HUES6 (cell line): Measurements from ENCODE around the gene RANGAP1.

Source experiments
- H3K27ac ChIP-seq: 2 replicates; pipeline ENCODE4 v1.7.0; 2013; ENCODE audit warnings: low read depth, mild to moderate bottlenecking, low read length, inconsistent platforms
- H3K27me3 ChIP-seq: 2 replicates; pipeline ENCODE4 v1.6.1; 2013; ENCODE audit warnings: low read length; ENCODE audit not compliant: control insufficient read depth, insufficient read depth
- H3K36me3 ChIP-seq: 2 replicates; pipeline ENCODE4 v1.6.1; 2013; ENCODE audit warnings: low read length; ENCODE audit not compliant: control insufficient read depth, insufficient read depth
- H3K4me1 ChIP-seq: 2 replicates; pipeline ENCODE4 v1.6.1; 2013; ENCODE audit warnings: low read length; ENCODE audit not compliant: control insufficient read depth, insufficient read depth
- H3K4me3 ChIP-seq: 2 replicates; pipeline ENCODE4 v1.5.1; 2013; ENCODE audit warnings: low read depth, low read length
- H3K9ac ChIP-seq: one replicate; pipeline ENCODE4 v1.6.1; 2013; ENCODE audit warnings: mild to moderate bottlenecking, low read length
- H3K9me3 ChIP-seq: 2 replicates; pipeline ENCODE4 v1.6.1; 2013; ENCODE audit warnings: low read depth, low read length; ENCODE audit not compliant: control insufficient read depth, insufficient read depth

The RANGAP1 gene

DNA sequence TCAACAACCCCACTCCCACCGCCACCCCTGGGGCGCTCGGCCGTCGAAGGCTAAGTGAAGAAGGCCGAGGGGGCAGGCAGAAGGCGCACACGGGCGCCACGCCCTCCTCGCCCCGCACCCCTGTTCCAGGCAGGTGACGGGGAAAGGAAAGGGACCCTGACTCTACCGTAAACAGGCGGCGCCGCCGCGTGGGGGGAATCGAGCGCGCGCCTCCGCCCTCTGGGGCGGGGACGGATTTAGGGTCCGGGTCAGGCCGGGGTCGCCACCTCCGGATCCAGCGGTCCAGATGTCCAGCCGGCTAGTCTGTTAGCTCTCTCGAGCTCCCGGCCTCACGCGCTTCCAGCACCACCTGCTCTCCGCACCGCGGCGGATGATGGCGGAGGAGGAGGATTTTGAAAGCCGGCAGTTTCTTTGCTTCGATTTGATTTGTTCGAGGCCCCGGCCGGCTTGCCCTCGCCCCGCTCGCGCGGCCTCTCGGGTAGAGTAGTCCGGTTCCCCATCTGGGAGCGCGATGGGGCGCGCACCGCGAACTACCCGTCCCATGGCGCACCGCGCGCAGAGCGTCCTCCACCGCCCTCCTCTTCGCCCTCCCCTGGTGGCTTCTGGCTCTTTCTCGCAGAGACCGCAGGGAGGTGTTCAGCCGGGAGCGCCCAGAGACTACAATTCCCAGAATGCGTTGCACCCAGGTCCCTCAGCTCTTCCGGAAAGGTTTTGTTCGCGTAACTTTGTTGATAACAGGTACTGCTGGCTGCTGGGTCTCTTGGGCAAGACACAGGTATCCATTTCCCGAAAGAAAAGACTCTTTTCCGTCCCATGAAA, at the start of gene RANGAP1:
Gene RANGAP1, minus strand, starts transcription at position 368 of the 819 bp plus-strand sequence. CDS start 5,143 bp downstream, outside the sequence.
- Histone ChIP-seq H3K4me3 (peak within 1 kb of the TSS; percentile 85), H3K27ac (peak within 1 kb of the TSS; percentile 86; the same call in 1 of the 2 replicates), H3K27me3 (no peaks in the 10 kb centered on the region), H3K9ac (peak within 1 kb of the TSS; percentile 91), H3K9me3 (no peaks in the 10 kb centered on the region), H3K36me3 (peaks cover 32% of the 10 kb centered on the region), H3K4me1 (peaks cover 38% of the 10 kb centered on the region)

DNA sequence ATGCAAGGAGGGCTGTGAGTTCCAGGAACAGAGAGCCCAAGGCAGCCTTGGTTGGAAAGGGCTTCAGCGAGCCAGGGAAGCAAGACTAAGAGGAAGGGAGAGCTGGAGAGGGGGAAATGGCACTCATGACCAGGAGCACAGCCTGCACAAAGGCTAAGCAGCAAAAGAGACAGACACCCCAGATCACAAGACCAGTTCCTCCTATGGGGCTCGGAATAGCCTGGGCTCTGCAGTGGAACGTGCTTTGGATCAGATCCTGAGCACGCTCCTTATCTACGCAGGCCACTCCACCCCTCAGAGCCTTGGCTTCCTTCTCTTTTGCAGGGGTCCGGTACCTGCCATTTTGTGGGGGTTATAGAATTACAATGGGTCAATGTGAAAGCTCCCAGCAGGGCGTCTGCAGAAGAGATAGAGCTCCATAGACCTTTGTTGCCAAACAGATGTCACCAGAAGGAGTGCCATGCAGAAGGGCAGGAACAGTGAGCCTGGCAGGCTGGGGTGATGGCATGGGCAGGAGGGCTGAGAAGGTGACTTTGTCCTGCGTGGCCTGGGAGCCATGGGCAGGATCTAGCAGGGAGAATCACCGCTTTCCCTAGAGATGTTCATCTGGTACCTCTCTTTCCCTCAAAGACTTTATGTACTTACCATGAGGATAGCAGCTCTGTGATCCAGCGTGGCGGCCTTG, 49.1 kb upstream of the RANGAP1 start:
- Histone ChIP-seq H3K9me3 (no peaks in the 10 kb centered on the region), H3K4me1 (no peaks in the 10 kb centered on the region), H3K27ac (no peak overlapping the region), H3K9ac (no peak overlapping the region), H3K27me3 (no peaks in the 10 kb centered on the region), H3K4me3 (no peak overlapping the region), H3K36me3 (peaks cover 74% of the 10 kb centered on the region)

- peaks cover 73% of the 10 kb centered on the region for H3K36me3 ChIP-seq
- no peak overlapping the region for H3K27ac ChIP-seq
- no peaks in the 10 kb centered on the region for H3K4me1 ChIP-seq
Measured at GRCh38 chr22:41334215-41334614, 48.2 kb upstream of the RANGAP1 start.

DNA sequence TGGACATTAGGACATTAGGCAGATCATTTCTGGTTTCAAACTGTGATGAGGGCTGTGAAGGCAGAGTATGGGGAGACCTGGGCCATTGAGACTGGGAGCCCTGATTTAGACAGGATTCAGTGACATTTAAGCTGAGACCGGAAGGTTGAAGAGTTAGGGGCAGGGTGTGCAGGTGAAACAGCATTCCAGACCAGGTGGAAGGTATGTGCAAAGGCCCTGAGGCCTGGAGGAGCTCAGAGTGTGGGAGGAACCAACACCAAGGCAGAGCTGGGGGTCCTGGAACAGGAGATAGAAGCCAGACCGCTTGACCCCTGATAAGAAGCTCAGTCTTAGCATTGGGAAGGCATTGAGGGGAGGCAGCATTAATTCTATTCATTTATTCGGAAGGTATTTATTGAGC, 47.8 kb upstream of the RANGAP1 start:
- no peaks in the 10 kb centered on the region for H3K27me3 ChIP-seq
- H3K9ac ChIP-seq, result no peak overlapping the region
- H3K36me3 ChIP-seq, result peaks cover 69% of the 10 kb centered on the region
- no peaks in the 10 kb centered on the region for H3K9me3 ChIP-seq
- H3K4me1 ChIP-seq, result no peaks in the 10 kb centered on the region
- H3K4me3 ChIP-seq, result no peak overlapping the region
- H3K27ac ChIP-seq, result no peak overlapping the region

More at GRCh38 chr22:41334215-41334614, 48.2 kb upstream of the RANGAP1 start:
- no peaks in the 10 kb centered on the region for H3K9me3 ChIP-seq
- H3K9ac ChIP-seq, result no peak overlapping the region
- H3K4me3 ChIP-seq, result no peak overlapping the region
- H3K27me3 ChIP-seq, result no peaks in the 10 kb centered on the region

DNA sequence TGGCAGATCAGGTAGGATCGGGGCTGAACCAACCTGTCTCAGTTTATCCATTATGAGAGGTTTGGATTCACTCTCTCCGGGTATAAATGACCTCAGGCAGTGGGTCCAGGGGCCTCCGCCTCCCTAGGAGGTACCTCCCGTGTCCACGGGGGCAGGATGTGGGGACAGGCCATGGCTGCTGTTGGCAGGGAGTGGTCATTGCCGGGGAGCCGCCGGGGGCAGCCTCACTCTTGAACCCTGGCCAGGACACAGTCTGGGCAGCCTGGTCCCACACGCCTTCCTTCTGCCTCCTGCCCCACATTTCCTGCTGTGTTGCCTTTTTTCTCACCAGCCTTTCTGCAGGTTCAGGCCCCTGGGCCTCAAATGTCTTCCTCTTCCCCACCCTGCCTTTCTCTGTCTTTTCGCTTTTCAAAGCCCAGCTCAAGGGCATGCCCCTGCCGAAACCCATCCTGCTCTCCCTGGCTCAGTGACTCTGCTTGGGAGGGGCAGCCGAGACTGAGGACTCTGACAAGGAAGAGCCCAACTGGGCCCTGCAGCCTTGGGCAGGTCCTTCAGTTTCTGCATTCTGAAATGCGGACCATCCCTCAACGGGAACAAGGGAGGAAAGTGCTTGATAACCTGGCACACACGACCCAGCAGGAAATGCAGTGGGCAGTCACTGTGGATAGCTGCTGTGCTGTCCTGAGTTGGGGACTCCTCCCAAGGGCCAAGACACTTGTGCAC, 46.4 kb upstream of the RANGAP1 start:
- Histone ChIP-seq H3K27me3 (no peaks in the 10 kb centered on the region), H3K4me3 (no peak overlapping the region), H3K4me1 (no peaks in the 10 kb centered on the region), H3K27ac (no peak overlapping the region), H3K9ac (no peak overlapping the region), H3K9me3 (no peaks in the 10 kb centered on the region), H3K36me3 (peaks cover 74% of the 10 kb centered on the region)

DNA sequence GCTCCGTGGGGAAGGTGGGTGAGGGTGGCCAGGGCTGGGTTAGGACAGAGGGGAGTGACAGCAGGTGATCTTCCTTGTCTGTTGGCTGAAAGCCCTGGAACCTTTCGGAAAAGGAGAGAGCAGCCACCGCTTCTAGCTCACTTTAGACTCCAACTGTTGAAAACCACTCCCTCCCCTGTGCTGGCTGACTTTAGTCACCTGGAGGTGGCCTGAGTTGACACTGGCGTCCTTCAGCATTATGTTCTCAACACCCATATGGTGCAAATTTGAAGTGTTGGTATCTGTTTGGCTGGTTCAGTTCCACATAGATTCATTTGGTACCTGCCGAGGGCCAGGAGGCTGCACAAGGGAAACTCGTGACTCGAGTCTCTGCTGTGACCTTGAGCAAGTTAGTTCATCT, 44.2 kb upstream of the RANGAP1 start:
- Histone ChIP-seq H3K4me3 (no peak overlapping the region), H3K27ac (no peak overlapping the region), H3K9me3 (no peaks in the 10 kb centered on the region)

GRCh38 chr22:41327124-41327523, 41.1 kb upstream of the RANGAP1 start:
- Histone ChIP-seq H3K27me3 (no peaks in the 10 kb centered on the region), H3K9ac (no peak overlapping the region), H3K27ac (no peak overlapping the region), H3K36me3 (peaks cover 74% of the 10 kb centered on the region), H3K4me3 (no peak overlapping the region), H3K9me3 (no peaks in the 10 kb centered on the region), H3K4me1 (no peaks in the 10 kb centered on the region)

More for the DNA sequence above, 44.2 kb upstream of the RANGAP1 start:
- no peak overlapping the region for H3K9ac ChIP-seq
- no peaks in the 10 kb centered on the region for H3K27me3 ChIP-seq
- no peaks in the 10 kb centered on the region for H3K4me1 ChIP-seq
- H3K36me3 ChIP-seq, result peaks cover 82% of the 10 kb centered on the region

GRCh38 chr22:41324821-41325528, 39.0 kb upstream of the RANGAP1 start:
- Histone ChIP-seq H3K27me3 (no peaks in the 10 kb centered on the region), H3K36me3 (peaks cover 74% of the 10 kb centered on the region), H3K4me1 (no peaks in the 10 kb centered on the region), H3K4me3 (no peak overlapping the region), H3K9me3 (no peaks in the 10 kb centered on the region), H3K27ac (no peak overlapping the region), H3K9ac (no peak overlapping the region)

GRCh38 chr22:41320416-41321240, 34.6 kb upstream of the RANGAP1 start:
- Histone ChIP-seq H3K36me3 (peaks cover 37% of the 10 kb centered on the region), H3K4me1 (no peaks in the 10 kb centered on the region), H3K27me3 (no peaks in the 10 kb centered on the region), H3K4me3 (no peak overlapping the region), H3K9ac (no peak overlapping the region), H3K9me3 (no peaks in the 10 kb centered on the region), H3K27ac (no peak overlapping the region)

DNA sequence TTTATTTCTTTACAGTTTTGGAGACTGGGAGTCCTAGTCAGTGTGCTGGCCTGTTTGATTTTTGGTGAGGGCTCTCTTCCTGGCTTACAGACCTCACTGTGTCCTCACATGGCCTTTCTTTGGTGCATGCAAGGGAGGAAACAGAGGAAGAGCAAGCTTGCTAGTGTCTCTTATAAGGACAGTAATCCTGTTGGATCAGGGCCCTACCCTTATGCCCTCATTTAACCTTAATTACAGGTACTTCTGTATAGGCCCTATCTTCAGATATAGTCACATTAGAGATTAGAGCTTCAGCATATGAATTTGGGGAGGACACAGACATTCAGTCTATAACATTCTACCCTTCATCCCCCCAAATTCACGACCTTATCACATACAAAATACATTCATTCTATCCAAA, 29.6 kb upstream of the RANGAP1 start:
- Histone ChIP-seq H3K27ac (no peak overlapping the region), H3K27me3 (no peaks in the 10 kb centered on the region), H3K9me3 (no peaks in the 10 kb centered on the region), H3K9ac (no peak overlapping the region), H3K36me3 (peaks cover 6% of the 10 kb centered on the region), H3K4me1 (peaks cover 7% of the 10 kb centered on the region; the same call in 1 of the 2 replicates), H3K4me3 (no peak overlapping the region)
